Measurements from ENCODE around the gene PCNX3. TPM values are rescaled to one million over a fixed set of nuclear protein-coding genes. Genes with fewer than 3 reads are reported as not detected.

PCNX3 gene
- total RNA-seq, 1 donor = 31.5 TPM

DNA sequence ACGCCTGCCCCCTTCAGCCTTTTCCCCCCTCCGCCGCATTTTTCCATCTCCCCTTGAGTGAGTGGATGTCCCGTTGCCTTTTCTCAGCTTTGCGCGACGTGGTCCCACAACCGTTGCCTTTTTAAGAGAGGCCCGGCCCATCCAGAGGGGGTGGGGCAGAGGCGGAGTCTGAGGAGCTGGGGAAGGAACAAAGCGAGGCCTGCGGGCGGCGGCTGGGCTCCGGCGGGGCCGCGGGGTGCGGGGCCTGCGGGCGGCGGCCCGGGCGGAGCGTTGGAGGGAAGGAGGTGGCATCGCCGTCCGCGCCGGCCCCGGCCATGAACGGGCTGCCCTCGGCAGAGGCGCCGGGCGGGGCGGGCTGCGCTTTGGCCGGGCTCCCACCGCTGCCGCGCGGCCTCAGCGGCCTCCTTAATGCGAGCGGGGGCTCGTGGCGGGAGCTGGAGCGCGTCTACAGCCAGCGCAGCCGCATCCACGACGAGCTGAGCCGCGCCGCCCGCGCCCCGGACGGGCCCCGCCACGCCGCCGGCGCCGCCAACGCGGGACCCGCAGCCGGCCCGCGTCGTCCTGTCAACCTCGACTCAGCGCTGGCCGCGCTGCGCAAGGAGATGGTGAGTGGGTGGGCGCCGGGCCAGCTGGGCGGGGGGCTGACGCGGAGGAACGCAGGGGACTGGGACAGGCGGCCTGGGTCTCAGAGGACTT is 43.1 kb upstream of the PCNX3 start, which contains the start of gene FAM89B:
TSS of gene FAM89B (plus strand) at position 183 of the 696 bp plus-strand sequence. CDS start at position 315, 132 bp downstream.
- TF ChIP-seq, protein P1, sequence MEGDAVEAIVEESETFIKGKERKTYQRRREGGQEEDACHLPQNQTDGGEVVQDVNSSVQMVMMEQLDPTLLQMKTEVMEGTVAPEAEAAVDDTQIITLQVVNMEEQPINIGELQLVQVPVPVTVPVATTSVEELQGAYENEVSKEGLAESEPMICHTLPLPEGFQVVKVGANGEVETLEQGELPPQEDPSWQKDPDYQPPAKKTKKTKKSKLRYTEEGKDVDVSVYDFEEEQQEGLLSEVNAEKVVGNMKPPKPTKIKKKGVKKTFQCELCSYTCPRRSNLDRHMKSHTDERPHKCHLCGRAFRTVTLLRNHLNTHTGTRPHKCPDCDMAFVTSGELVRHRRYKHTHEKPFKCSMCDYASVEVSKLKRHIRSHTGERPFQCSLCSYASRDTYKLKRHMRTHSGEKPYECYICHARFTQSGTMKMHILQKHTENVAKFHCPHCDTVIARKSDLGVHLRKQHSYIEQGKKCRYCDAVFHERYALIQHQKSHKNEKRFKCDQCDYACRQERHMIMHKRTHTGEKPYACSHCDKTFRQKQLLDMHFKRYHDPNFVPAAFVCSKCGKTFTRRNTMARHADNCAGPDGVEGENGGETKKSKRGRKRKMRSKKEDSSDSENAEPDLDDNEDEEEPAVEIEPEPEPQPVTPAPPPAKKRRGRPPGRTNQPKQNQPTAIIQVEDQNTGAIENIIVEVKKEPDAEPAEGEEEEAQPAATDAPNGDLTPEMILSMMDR (IDR thresholded peaks at IDR 0.05; ENCODE audit: insufficient read depth, low read length) = no peak
- H3K4me3 ChIP-seq (ENCODE audit: low read depth, low read length) = peak within 1 kb of the TSS; percentile 93
- peak; percentile 82 for DNase-seq (ENCODE audit: low read depth)

DNA sequence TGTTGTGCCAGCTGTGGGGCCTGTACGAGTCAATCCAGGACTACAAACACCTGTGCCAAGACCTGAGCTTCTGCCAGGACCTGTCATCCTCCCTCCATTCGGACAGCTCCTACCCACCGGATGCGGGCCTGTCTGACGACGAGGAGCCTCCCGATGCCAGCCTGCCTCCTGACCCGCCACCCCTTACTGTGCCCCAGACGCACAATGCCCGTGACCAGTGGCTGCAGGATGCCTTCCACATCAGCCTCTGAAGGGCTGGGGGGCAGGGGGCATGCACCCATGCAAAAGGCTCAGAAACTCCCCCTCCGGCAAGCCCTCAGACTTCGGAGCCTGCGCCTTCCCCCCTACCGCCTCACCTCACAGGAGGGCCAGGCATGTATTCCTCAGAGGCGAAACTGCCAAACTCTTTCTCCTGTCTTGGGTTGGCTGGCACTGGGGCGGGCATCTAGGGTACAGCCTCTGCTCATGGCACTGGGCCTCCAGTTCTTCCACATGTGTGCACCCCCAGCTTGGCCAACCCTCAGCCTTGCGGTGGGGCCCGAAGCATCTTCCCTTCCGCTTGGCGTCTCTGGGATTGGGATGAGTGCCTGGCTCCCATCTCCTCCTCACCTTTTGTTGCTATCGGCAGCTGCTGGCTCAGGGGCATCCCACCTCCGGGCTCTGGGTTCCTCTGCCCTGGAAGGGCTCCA is 42.0 kb upstream of the PCNX3 start:
- TF ChIP-seq, protein P1 (IDR thresholded peaks at IDR 0.05; ENCODE audit: insufficient read depth, low read length) = no peak
- H3K4me3 ChIP-seq (ENCODE audit: low read depth, low read length) = peak overlapping the region; percentile 93
- DNase-seq (ENCODE audit: low read depth) = no peak

DNA sequence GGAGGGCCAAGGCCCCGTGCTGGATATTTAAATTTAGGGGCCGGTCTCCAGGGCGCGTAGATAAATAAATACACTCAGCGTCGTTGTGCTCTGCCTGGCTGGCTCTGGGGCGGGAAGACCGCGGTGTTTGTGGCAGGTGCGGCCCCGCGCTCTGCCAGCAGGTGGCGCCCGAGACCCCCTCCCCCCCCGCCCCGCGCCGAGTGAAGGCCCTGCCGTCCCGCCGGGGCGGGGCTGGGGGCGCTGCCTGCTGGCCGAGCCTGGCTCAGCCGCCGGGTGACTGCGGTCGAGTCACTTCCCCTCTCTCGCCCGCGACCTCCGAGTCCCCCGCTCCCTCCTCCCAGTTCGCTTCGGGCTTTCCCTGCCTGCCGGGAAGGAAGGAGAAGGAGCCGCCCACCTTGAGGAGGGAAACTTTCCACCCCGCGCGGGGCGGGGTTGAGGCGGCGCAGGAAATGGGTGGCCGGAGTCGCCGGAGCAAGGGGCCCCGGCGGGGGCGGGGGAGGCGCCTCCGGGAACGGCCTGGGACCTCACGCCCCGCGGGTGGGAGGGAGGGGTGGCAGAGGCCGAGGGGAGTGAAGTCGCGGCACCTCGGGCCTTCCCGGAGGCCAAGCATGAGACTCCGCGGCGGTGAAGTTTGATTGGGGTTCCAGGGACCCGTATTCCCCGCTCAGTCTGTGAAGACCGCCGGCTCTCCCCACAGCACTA is 41.3 kb upstream of the PCNX3 start:
- DNase-seq (ENCODE audit: low read depth) = peak; percentile 95
- TF ChIP-seq, protein P1 (IDR thresholded peaks at IDR 0.05; ENCODE audit: insufficient read depth, low read length) = peak; percentile 67
- peak overlapping the region; percentile 93 for H3K4me3 ChIP-seq (ENCODE audit: low read depth, low read length)

DNA sequence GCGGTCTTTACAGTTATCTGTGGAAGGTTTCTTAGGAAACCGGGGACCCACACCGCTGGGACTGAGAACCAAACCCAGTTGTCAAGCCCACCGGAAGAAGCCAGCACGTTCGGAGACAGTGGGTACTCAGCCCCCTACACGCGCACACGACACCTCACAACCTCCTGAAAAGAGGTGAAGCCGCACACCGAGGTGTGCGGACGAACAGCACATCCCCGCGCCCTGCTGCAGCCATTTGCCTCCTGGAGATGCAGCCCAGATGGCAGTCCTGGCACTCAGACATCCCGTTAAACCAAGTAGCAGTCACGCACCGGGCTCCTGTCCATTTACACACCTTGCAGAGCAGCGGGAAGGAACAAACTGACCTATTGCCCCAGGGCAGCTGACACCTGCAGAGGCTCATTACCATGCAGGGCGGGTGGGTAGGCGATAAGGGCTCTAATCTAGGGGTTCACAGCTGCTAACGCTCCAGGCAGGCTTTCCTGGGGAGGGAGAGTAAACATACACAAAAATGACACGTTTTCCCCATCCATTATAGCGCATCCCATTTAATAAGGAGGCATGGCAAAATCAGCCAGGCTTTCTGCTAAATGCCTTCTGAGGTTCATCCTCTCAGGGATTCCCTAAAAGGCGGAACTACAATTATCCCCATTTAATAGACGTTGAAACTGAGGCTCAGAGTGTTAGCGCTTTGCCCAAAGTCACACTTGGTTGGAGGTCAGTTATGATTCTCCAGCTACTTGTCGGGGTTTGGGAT is 40.6 kb upstream of the PCNX3 start:
- H3K4me3 ChIP-seq (ENCODE audit: low read depth, low read length) = peak overlapping the region; percentile 69
- TF ChIP-seq, protein P1 (IDR thresholded peaks at IDR 0.05; ENCODE audit: insufficient read depth, low read length) = no peak
- peak; percentile 33 for DNase-seq (ENCODE audit: low read depth)

DNA sequence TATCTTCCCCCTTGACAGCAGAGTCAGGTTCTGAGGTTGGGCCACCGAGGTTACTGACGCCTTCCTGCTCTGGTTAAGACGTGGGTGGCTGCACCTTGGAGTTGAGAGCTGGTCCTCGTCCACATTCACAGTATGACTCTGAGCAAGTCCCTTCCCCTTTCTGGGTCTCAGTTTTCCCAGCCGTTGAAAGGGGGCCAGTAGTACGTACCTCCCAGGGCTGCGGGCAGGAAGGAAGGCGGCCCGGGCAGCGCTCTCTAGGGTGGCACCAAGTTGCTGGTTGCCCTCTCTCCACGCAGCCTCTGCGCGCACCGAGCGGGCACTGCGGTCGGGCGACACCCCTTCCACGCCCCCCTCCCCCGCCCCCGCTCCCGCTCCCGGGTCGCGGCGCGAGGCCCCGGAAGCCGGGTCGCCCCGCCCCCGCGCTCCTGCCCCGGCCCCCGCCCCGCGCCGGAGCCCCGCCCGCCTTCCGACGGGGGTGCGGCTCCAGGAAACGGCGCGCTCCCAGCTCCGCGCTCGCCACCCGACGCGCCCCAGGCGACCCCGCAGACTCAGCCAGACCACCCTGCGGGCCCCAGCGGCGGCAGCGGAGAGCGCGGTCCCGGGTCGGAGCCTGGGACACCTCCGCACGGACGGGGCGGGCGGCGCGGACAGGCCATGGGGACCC is 39.9 kb upstream of the PCNX3 start, which contains the start of gene EHBP1L1:
TSS of gene EHBP1L1 (plus strand) at position 486 of the 664 bp plus-strand sequence. CDS start 250 bp downstream, outside the sequence.
- peak; percentile 54 for DNase-seq (ENCODE audit: low read depth)
- H3K4me3 ChIP-seq (ENCODE audit: low read depth, low read length) = peak within 1 kb of the TSS; percentile 81
- TF ChIP-seq, protein P1 (IDR thresholded peaks at IDR 0.05; ENCODE audit: insufficient read depth, low read length) = no peak

Measured in fibroblast of the aortic adventitia (primary cell).